ENCODE results near the gene DNTT. TPM values are rescaled to one million over a fixed set of nuclear protein-coding genes. Genes with fewer than 3 reads are reported as not detected.

DNTT gene
- polyA plus RNA-seq = not detected in 2 replicates
- polyA minus RNA-seq = not detected in 2 replicates

DNA sequence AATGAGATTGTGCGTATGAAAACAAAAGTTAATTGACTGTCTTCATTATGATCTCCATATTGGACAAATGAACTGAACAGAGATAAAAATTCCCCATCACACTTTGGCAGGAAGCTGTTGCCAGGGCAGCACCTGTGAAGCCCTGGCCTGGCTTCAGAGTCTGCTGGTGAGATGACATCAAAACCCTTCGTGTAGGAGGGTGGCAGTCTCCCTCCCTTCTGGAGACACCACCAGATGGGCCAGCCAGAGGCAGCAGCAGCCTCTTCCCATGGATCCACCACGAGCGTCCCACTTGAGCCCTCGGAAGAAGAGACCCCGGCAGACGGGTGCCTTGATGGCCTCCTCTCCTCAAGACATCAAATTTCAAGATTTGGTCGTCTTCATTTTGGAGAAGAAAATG, at the start of gene DNTT:
DNTT (plus strand) TSS at position 205 of the 400 bp plus-strand sequence; CDS start at position 269, 64 bp downstream.
- Histone ChIP-seq H2AFZ (ENCODE audit: low read depth, low read length) (no peak within 1 kb of the TSS), H4K20me1 (ENCODE audit: insufficient read depth) (no peaks in the 10 kb centered on the region), H3K9me2 (ENCODE audit: insufficient read depth, low read length) (no peaks in the 10 kb centered on the region), H3K4me2 (ENCODE audit: low read length) (no peak within 1 kb of the TSS), H3K27ac (ENCODE audit: low read length) (no peak within 1 kb of the TSS), H3K4me3 (ENCODE audit: low read length) (no peak within 1 kb of the TSS), H3K9ac (ENCODE audit: low read length) (no peak within 1 kb of the TSS), H3K79me2 (replicated peaks; ENCODE audit: insufficient read depth, low read length) (no peaks in the 10 kb centered on the region), H3F3A (ENCODE audit: insufficient read depth, low read length, poor library complexity, severe bottlenecking) (no peaks in the 10 kb centered on the region), H3K9me3 (ENCODE audit: low read length) (no peaks in the 10 kb centered on the region), H3K27me3 (ENCODE audit: insufficient read depth, low read depth, low read length) (no peaks in the 10 kb centered on the region), H3K36me3 (ENCODE audit: insufficient read depth, low read length) (no peaks in the 10 kb centered on the region)
- no peak for TF ChIP-seq EZH2 (IDR thresholded peaks at IDR 0.05; ENCODE audit: borderline replicate concordance, insufficient read depth, low read length, poor library complexity, severe bottlenecking)
- TF ChIP-seq POLR2AphosphoS5 (IDR thresholded peaks at IDR 0.05) = no peak
- no peak for TF ChIP-seq SMC3 (conservative IDR thresholded peaks at IDR 0.05; ENCODE audit: poor library complexity)
- TF ChIP-seq, protein P1, sequence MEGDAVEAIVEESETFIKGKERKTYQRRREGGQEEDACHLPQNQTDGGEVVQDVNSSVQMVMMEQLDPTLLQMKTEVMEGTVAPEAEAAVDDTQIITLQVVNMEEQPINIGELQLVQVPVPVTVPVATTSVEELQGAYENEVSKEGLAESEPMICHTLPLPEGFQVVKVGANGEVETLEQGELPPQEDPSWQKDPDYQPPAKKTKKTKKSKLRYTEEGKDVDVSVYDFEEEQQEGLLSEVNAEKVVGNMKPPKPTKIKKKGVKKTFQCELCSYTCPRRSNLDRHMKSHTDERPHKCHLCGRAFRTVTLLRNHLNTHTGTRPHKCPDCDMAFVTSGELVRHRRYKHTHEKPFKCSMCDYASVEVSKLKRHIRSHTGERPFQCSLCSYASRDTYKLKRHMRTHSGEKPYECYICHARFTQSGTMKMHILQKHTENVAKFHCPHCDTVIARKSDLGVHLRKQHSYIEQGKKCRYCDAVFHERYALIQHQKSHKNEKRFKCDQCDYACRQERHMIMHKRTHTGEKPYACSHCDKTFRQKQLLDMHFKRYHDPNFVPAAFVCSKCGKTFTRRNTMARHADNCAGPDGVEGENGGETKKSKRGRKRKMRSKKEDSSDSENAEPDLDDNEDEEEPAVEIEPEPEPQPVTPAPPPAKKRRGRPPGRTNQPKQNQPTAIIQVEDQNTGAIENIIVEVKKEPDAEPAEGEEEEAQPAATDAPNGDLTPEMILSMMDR (IDR thresholded peaks at IDR 0.05; ENCODE audit: poor library complexity, severe bottlenecking) = no peak
- no peak for TF ChIP-seq TAF1 (IDR thresholded peaks at IDR 0.05; ENCODE audit: low read depth)
- no peak for TF ChIP-seq RAD21 (conservative IDR thresholded peaks at IDR 0.05)
- TF ChIP-seq EP300 (conservative IDR thresholded peaks at IDR 0.05; ENCODE audit: poor library complexity, severe bottlenecking) = no peak
- TF ChIP-seq, protein P2, sequence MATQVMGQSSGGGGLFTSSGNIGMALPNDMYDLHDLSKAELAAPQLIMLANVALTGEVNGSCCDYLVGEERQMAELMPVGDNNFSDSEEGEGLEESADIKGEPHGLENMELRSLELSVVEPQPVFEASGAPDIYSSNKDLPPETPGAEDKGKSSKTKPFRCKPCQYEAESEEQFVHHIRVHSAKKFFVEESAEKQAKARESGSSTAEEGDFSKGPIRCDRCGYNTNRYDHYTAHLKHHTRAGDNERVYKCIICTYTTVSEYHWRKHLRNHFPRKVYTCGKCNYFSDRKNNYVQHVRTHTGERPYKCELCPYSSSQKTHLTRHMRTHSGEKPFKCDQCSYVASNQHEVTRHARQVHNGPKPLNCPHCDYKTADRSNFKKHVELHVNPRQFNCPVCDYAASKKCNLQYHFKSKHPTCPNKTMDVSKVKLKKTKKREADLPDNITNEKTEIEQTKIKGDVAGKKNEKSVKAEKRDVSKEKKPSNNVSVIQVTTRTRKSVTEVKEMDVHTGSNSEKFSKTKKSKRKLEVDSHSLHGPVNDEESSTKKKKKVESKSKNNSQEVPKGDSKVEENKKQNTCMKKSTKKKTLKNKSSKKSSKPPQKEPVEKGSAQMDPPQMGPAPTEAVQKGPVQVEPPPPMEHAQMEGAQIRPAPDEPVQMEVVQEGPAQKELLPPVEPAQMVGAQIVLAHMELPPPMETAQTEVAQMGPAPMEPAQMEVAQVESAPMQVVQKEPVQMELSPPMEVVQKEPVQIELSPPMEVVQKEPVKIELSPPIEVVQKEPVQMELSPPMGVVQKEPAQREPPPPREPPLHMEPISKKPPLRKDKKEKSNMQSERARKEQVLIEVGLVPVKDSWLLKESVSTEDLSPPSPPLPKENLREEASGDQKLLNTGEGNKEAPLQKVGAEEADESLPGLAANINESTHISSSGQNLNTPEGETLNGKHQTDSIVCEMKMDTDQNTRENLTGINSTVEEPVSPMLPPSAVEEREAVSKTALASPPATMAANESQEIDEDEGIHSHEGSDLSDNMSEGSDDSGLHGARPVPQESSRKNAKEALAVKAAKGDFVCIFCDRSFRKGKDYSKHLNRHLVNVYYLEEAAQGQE (IDR thresholded peaks at IDR 0.05; ENCODE audit: borderline replicate concordance) = no peak
- TF ChIP-seq MXI1 (conservative IDR thresholded peaks at IDR 0.05; ENCODE audit: poor library complexity, severe bottlenecking) = no peak

DNA sequence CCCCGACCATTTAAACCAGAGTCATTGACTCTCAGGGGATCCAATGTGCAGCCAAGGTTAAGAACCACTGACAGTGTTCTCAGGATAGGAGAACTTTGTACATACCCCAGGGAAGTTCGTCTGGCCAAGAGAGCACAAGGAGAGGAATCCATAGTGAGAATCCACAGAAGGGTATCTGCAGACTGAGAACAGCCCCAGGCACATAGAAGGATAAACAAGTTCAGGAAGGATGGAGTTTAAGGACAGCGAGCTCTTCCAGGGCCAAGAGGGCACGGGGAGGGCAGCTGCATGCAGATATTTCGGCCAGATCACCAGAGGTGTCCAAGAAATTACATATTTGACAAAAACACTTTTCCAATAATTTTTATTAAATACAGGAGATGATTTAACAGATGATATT, 49.3 kb upstream of the DNTT start:
- Histone ChIP-seq H3F3A (ENCODE audit: insufficient read depth, low read length, poor library complexity, severe bottlenecking) (no peaks in the 10 kb centered on the region), H4K20me1 (ENCODE audit: insufficient read depth) (no peaks in the 10 kb centered on the region), H3K4me3 (ENCODE audit: low read length) (no peak overlapping the region), H3K9me3 (ENCODE audit: low read length) (no peaks in the 10 kb centered on the region), H3K9ac (ENCODE audit: low read length) (no peak overlapping the region), H3K4me2 (ENCODE audit: low read length) (no peak overlapping the region), H3K27me3 (ENCODE audit: insufficient read depth, low read depth, low read length) (no peaks in the 10 kb centered on the region), H3K9me2 (ENCODE audit: insufficient read depth, low read length) (no peaks in the 10 kb centered on the region), H2AFZ (ENCODE audit: low read depth, low read length) (no peak overlapping the region), H3K79me2 (replicated peaks; ENCODE audit: insufficient read depth, low read length) (no peaks in the 10 kb centered on the region), H3K36me3 (ENCODE audit: insufficient read depth, low read length) (no peaks in the 10 kb centered on the region), H3K27ac (ENCODE audit: low read length) (no peak overlapping the region)
- no peak for TF ChIP-seq RAD21 (conservative IDR thresholded peaks at IDR 0.05)
